H1 (cell line): ENCODE results near the gene CPEB3. TPM values are rescaled to one million over a fixed set of nuclear protein-coding genes. Genes with fewer than 3 reads are reported as not detected.

ENCODE experiments used
- CTCF ChIA-PET: fragments of 300-600 bp; sonication (Branson Sonifier 250); formaldehyde crosslinking; loops from one replicate; lab custom pipeline; 2021; ENCODE audit not compliant: partially characterized antibody; lab: Charles Lee
- POLR2A ChIA-PET: fragments of 300-600 bp; sonication (Branson Sonifier 250); formaldehyde crosslinking; loops from one replicate; lab custom pipeline; 2021; ENCODE audit warnings: inconsistent platforms; ENCODE audit not compliant: partially characterized antibody; lab: Charles Lee
- DNase-seq, 2 experiments: peaks; one replicate each; pipeline versions ENCODE4 v3.0.0 to v3.0.0-alpha.2; 2010 to 2022; ENCODE audit warnings: low spot score in 2 of 2, low read depth in 1 of 2, mixed read lengths in 1 of 2
- FAIRE-seq: peaks from 2 replicates; lab custom pipeline; 2011; peaks lifted over from hg19 to GRCh38; lab: Jason Lieb, UNC
- H2AFZ ChIP-seq: 2 replicates; pipeline ENCODE4 v1.8.1; 2012; ENCODE audit warnings: low read length, inconsistent platforms
- H2AK5ac ChIP-seq: 2 replicates; pipeline ENCODE4 v1.6.1; 2013; ENCODE audit warnings: low read depth, low read length
- H2BK120ac ChIP-seq: replicated peaks from 2 replicates; pipeline ENCODE3; 2013; ENCODE audit warnings: low read depth, low read length, inconsistent platforms
- H2BK12ac ChIP-seq: 2 replicates; pipeline ENCODE4 v1.6.1; 2013; ENCODE audit warnings: low read depth, low read length
- H2BK15ac ChIP-seq: 2 replicates; pipeline ENCODE4 v1.6.1; 2013; ENCODE audit warnings: low read length
- H2BK20ac ChIP-seq: 2 replicates; pipeline ENCODE4 v1.6.1; 2013; ENCODE audit warnings: low read length
- H2BK5ac ChIP-seq: 2 replicates; pipeline ENCODE4 v1.6.1; 2013; ENCODE audit warnings: low read depth, low read length
- H3K14ac ChIP-seq: 2 replicates; pipeline ENCODE4 v1.6.1; 2013; ENCODE audit warnings: inconsistent platforms; ENCODE audit not compliant: insufficient read length
- H3K18ac ChIP-seq: 2 replicates; pipeline ENCODE4 v1.6.1; 2013; ENCODE audit warnings: low read length; ENCODE audit errors: extremely low read depth
- H3K23ac ChIP-seq: 2 replicates; pipeline ENCODE4 v1.6.1; 2013; ENCODE audit warnings: inconsistent platforms; ENCODE audit not compliant: insufficient read length
- H3K23me2 ChIP-seq: 2 replicates; pipeline ENCODE4 v1.6.1; 2013; ENCODE audit warnings: low read depth, low read length
- H3K27ac ChIP-seq: 2 replicates; pipeline ENCODE4 v1.6.1; 2011; ENCODE audit warnings: low read depth, low read length, inconsistent platforms
- H3K27me3 ChIP-seq, 4 experiments: replicated peaks in 1 of 4; 1 replicate in 1 of 4; 2 replicates in 3 of 4; pipeline versions ENCODE4 v1.6.1 to v1.8.1; 2011 to 2013; ENCODE audit warnings: low read length in 3 of 4, mild to moderate bottlenecking in 3 of 4, inconsistent platforms in 2 of 4, mixed read lengths in 2 of 4, moderate library complexity in 1 of 4; ENCODE audit not compliant: control insufficient read depth in 3 of 4, insufficient read depth in 3 of 4; ENCODE audit errors: extremely low read depth in 1 of 4
- H3K36me3 ChIP-seq, 4 experiments: 2 replicates each; pipeline versions ENCODE4 v1.6.1 to v1.8.1; 2011 to 2013; ENCODE audit warnings: mild to moderate bottlenecking in 4 of 4, low read length in 3 of 4, moderate library complexity in 2 of 4, control low read depth in 1 of 4, inconsistent platforms in 1 of 4; ENCODE audit not compliant: insufficient read depth in 4 of 4, control insufficient read depth in 2 of 4
- H3K4ac ChIP-seq: replicated peaks from 2 replicates; pipeline ENCODE3; 2013; ENCODE audit warnings: low read length, low read depth, mixed read lengths, inconsistent platforms; ENCODE audit not compliant: insufficient read length
- H3K4me1 ChIP-seq, 4 experiments: replicated peaks in 1 of 4; 1 replicate in 1 of 4; 2 replicates in 3 of 4; pipeline versions ENCODE4 v1.6.1 to v1.8.1; 2011 to 2013; ENCODE audit warnings: low read length in 3 of 4, inconsistent platforms in 2 of 4, mixed read lengths in 1 of 4; ENCODE audit not compliant: insufficient read depth in 4 of 4, control insufficient read depth in 3 of 4
- H3K4me2 ChIP-seq, 2 experiments: 2 replicates each; pipeline versions ENCODE4 v1.6.1 to v1.8.1; 2011 to 2013; ENCODE audit warnings: low read depth in 2 of 2, low read length in 2 of 2, control low read depth in 1 of 2, inconsistent platforms in 1 of 2, mild to moderate bottlenecking in 1 of 2; ENCODE audit not compliant: insufficient read depth in 1 of 2
- H3K4me3 ChIP-seq, 4 experiments: fragments of 200-600, 300-600 bp in 1 of 4; sonication (generic), shearing (Covaris generic), sonication (Bioruptor Twin) in 1 of 4; 2 replicates each; pipeline versions ENCODE4 v1.5.1 to v1.8.1; 2011 to 2016; ENCODE audit warnings: low read length in 4 of 4, low read depth in 3 of 4, control low read depth in 2 of 4, inconsistent platforms in 2 of 4, mild to moderate bottlenecking in 2 of 4, mixed read lengths in 1 of 4, moderate library complexity in 1 of 4; ENCODE audit not compliant: insufficient read depth in 2 of 4; ENCODE audit errors: extremely low read depth in 1 of 4
- H3K56ac ChIP-seq: replicated peaks from 2 replicates; pipeline ENCODE3; 2013; ENCODE audit warnings: low read depth, mild to moderate bottlenecking, mixed read lengths, low read length, inconsistent platforms; ENCODE audit not compliant: insufficient read length
- H3K79me1 ChIP-seq: 2 replicates; pipeline ENCODE4 v1.6.1; 2013; ENCODE audit warnings: low read depth, low read length, control low read depth
- H3K79me2 ChIP-seq, 2 experiments: 2 replicates each; pipeline versions ENCODE4 v1.6.1 to v1.8.1; 2012 to 2013; ENCODE audit warnings: low read length in 2 of 2, mild to moderate bottlenecking in 2 of 2, inconsistent platforms in 1 of 2; ENCODE audit not compliant: insufficient read depth in 2 of 2, control insufficient read depth in 1 of 2
- H3K9ac ChIP-seq, 4 experiments: replicated peaks in 1 of 4; 1 replicate in 1 of 4; 2 replicates in 3 of 4; pipeline versions ENCODE4 v1.6.1 to v1.8.1; 2011 to 2013; ENCODE audit warnings: low read depth in 3 of 4, low read length in 3 of 4, control low read depth in 2 of 4, mild to moderate bottlenecking in 2 of 4, moderate library complexity in 2 of 4, inconsistent platforms in 1 of 4; ENCODE audit errors: extremely low read depth in 1 of 4
- H3K9me3 ChIP-seq, 2 experiments: 2 replicates each; pipeline versions ENCODE4 v1.6.1 to v1.8.1; 2012 to 2013; ENCODE audit warnings: mild to moderate bottlenecking in 2 of 2, moderate library complexity in 2 of 2, control low read depth in 1 of 2, inconsistent platforms in 1 of 2, low read depth in 1 of 2, low read length in 1 of 2, mixed read lengths in 1 of 2; ENCODE audit not compliant: insufficient read depth in 2 of 2
- H4K20me1 ChIP-seq, 2 experiments: replicated peaks in 1 of 2; 2 replicates each; pipeline versions ENCODE3 to v1.8.1; 2011 to 2013; ENCODE audit warnings: inconsistent platforms in 2 of 2, low read length in 2 of 2, mild to moderate bottlenecking in 1 of 2; ENCODE audit not compliant: insufficient read depth in 2 of 2, control insufficient read depth in 1 of 2
- H4K5ac ChIP-seq: 2 replicates; pipeline ENCODE4 v1.6.1; 2013; ENCODE audit warnings: low read length, low read depth, mixed read lengths, inconsistent platforms; ENCODE audit not compliant: insufficient read length
- H4K8ac ChIP-seq: 2 replicates; pipeline ENCODE4 v1.8.0; 2013; ENCODE audit warnings: mild to moderate bottlenecking, moderate library complexity, low read length, inconsistent platforms; ENCODE audit not compliant: insufficient read depth; ENCODE audit errors: extremely low read depth
- H4K91ac ChIP-seq: replicated peaks from 2 replicates; pipeline ENCODE3; 2013; ENCODE audit warnings: low read length, mixed read lengths, inconsistent platforms; ENCODE audit not compliant: insufficient read length
- ATF2 ChIP-seq: IDR thresholded peaks from 2 replicates; pipeline ENCODE4 v1.6.1; 2012; ENCODE audit warnings: low read length, inconsistent platforms
- BRCA1 ChIP-seq: IDR thresholded peaks from 2 replicates; pipeline ENCODE4 v1.6.1; 2012; ENCODE audit warnings: low read depth, low read length, improper control_type of control experiment
- CBX5 ChIP-seq: fragments of 300-800, 300-1000 bp; sonication (generic); IDR thresholded peaks from 2 replicates; pipeline ENCODE4 v1.7.1; 2016; ENCODE audit warnings: antibody characterized with exemption, low read length, low read depth
- CHD2 ChIP-seq: IDR thresholded peaks from 2 replicates; pipeline ENCODE4 v1.6.1; 2012; ENCODE audit warnings: low read length, improper control_type of control experiment
- HDAC6 ChIP-seq: IDR thresholded peaks from one replicate; pipeline ENCODE4 v1.7.1; 2012; ENCODE audit warnings: low read depth, mild to moderate bottlenecking, inconsistent platforms, low read length, moderate library complexity
- NANOG ChIP-seq: IDR thresholded peaks from 2 replicates; pipeline ENCODE4 v1.6.1; 2011; ENCODE audit warnings: low read length, low read depth, mild to moderate bottlenecking, inconsistent platforms; ENCODE audit not compliant: insufficient read depth, poor library complexity, severe bottlenecking
- POU5F1 ChIP-seq: IDR thresholded peaks from 2 replicates; pipeline ENCODE4 v1.6.1; 2011; ENCODE audit warnings: low read depth, mild to moderate bottlenecking, low read length, moderate library complexity
- RFX5 ChIP-seq: IDR thresholded peaks from 2 replicates; pipeline ENCODE4 v1.6.1; 2011; ENCODE audit warnings: low read depth, low read length, improper control_type of control experiment, borderline replicate concordance
- SIN3A ChIP-seq, 2 experiments: IDR thresholded peaks in 1 of 2; conservative IDR thresholded peaks in 1 of 2; 2 replicates each; pipeline ENCODE4 v1.6.1; 2011 to 2012; ENCODE audit warnings: low read length in 2 of 2, improper control_type of control experiment in 1 of 2, low read depth in 1 of 2, mild to moderate bottlenecking in 1 of 2
- SIRT6 ChIP-seq: IDR thresholded peaks from one replicate; pipeline ENCODE4 v1.7.1; 2012; ENCODE audit warnings: low read length, inconsistent platforms
- TCF12 ChIP-seq: IDR thresholded peaks from 2 replicates; pipeline ENCODE4 v1.6.1; 2011; ENCODE audit warnings: low read depth, mild to moderate bottlenecking, low read length
- ZNF274 ChIP-seq: IDR thresholded peaks from 2 replicates; pipeline ENCODE4 v1.7.0; 2012; ENCODE audit warnings: low read length, borderline replicate concordance; ENCODE audit errors: extremely low read depth
- WGBS, 2 experiments: shearing (Covaris generic) in 1 of 2; methylation state at CpG; one replicate each; pipeline versions ENCODE4 v1.1.6 to v1.1.7; 2013 to 2015; ENCODE audit warnings: low lambda C conversion rate in 2 of 2, mixed read lengths in 2 of 2, inconsistent platforms in 1 of 2, low coverage in 1 of 2, missing lambda C conversion rate in 1 of 2; ENCODE audit not compliant: insufficient replicate concordance in 2 of 2, insufficient coverage in 1 of 2, insufficient read length in 1 of 2; ENCODE audit errors: extremely low coverage in 1 of 2, missing lambda C conversion rate in 1 of 2; 5-methylcytosine and 5-hydroxymethylcytosine counted together
- polyA plus RNA-seq, 7 experiments: library from polyadenylated mRNA; depleted of rRNA in 3 of 7; stranded (reverse) in 5 of 7; unstranded in 2 of 7; fragments of >200 nt in 5 of 7; fragments of 200-250 nt in 2 of 7; gene quantifications; 1 replicate in 5 of 7; 2 replicates in 1 of 7; 4 replicates in 1 of 7; pipeline versions ENCODE4 v1.2.1 to v1.2.3, GENCODE V29; 2011 to 2013; ENCODE audit warnings: missing spikeins in 2 of 7, mixed read lengths in 2 of 7
- total RNA-seq: library from RNA; stranded (reverse); fragmentation: NEBNext Ultra II Directional; extraction: Animal tissue kit (Norgen Biotek cat#: 25700); gene quantifications from 2 replicates; pipeline ENCODE4 v1.2.1, GENCODE V29; 2021

The CPEB3 gene
- total and polyA plus RNA-seq, 2 of the 8 experiments (the other 6 are each of a cell fraction or from before 2014, with no cell fraction given): 0.39 to 1.7 TPM

- H4K5ac ChIP-seq: no peak overlapping the region
- H3K79me1 ChIP-seq: no peaks in the 10 kb centered on the region; the same call in 1 of the 2 replicates
- TF ChIP-seq BRCA1 (no peak), POU5F1 (no peak), CHD2 (no peak), ZNF274 (no peak), SIRT6 (no peak), TCF12 (no peak), CBX5 (no peak), RFX5 (no peak), ATF2 (no peak), SIN3A (conservative IDR thresholded peaks at IDR 0.05 in 1 of 2, IDR thresholded peaks at IDR 0.05 in 1 of 2; ENCODE audit: low read depth in 1 of 2, low read length in 2 of 2) (no peak), HDAC6 (no peak), NANOG (no peak)
Observed at GRCh38 chr10:92113911-92114600, 176.8 kb downstream of the CPEB3 start.

More at GRCh38 chr10:92113911-92114600, 176.8 kb downstream of the CPEB3 start:
- Histone ChIP-seq H4K20me1 (no peaks in the 10 kb centered on the region), H4K8ac (no peak overlapping the region), H3K27me3 (no peaks in the 10 kb centered on the region), H3K14ac (no peak overlapping the region), H2BK20ac (no peak overlapping the region), H2BK15ac (no peak overlapping the region), H2BK12ac (no peak overlapping the region), H3K9ac (no peak overlapping the region), H3K4me2 (no peak overlapping the region), H2AFZ (no peak overlapping the region), H3K4me1 (no peaks in the 10 kb centered on the region), H3K79me2 (no peaks in the 10 kb centered on the region), H3K36me3 (no peaks in the 10 kb centered on the region), H3K18ac (no peak overlapping the region), H3K4me3 (no peak overlapping the region), H2AK5ac (no peak overlapping the region), H3K4ac (no peak overlapping the region), H3K56ac (no peak overlapping the region), H3K9me3 (no peaks in the 10 kb centered on the region), H3K23ac (no peak overlapping the region), H2BK120ac (no peak overlapping the region), H3K23me2 (no peaks in the 10 kb centered on the region), H3K27ac (no peak overlapping the region), H4K91ac (no peak overlapping the region), H2BK5ac (no peak overlapping the region)
- no peak for FAIRE-seq
- DNase-seq: no peak
- POLR2A ChIA-PET: no interaction called here
- WGBS, 2 experiments: 85% methylated on average over 4 of the region's 4 CpGs; no CpG with 5 or more reads in 1 of the 2 experiments
- CTCF ChIA-PET: no interaction called here
